ENCODE measurements around the gene TSC22D3. TPM values are rescaled to one million over a fixed set of nuclear protein-coding genes. Genes with fewer than 3 reads are reported as not detected.

The TSC22D3 gene
- total and polyA plus RNA-seq, 7 donors: 40.5 to 551 (median 272) TPM

- TF ChIP-seq EP300 (IDR thresholded peaks at IDR 0.05) (no peak), POLR2AphosphoS5 (IDR thresholded peaks at IDR 0.05) (peak in 1 of 4 donors; percentile 61), POLR2A (IDR thresholded peaks at IDR 0.05) (no peak), CTCF (IDR thresholded peaks at IDR 0.05) (no peak)
- intact Hi-C loops (cut with DNase I): no loop called here
- Histone ChIP-seq H3K36me3 (no peaks in the 10 kb centered on the region), H3K4me3 (no peak overlapping the region), H3K27ac (peak overlapping the region; percentile 65 to 77 (median 72)), H3K27me3 (no peaks in the 10 kb centered on the region), H3K9me3 (no peaks in the 10 kb centered on the region), H3K4me1 (peaks cover 0 to 39% (median 34%) of the 10 kb centered on the region in 4 donors)
- DNase-seq: no peak
- 18 to 60% methylated on average over 3 of the region's 3 CpGs for WGBS, 2 donors
These were observed 27.9 kb downstream of the TSC22D3 start for GRCh38 chrX:107747596-107748161.

GRCh38 chrX:107744868-107745267, 30.7 kb downstream of the TSC22D3 start:
- no peaks in the 10 kb centered on the region for H3K9me3 ChIP-seq
- WGBS, 2 donors: 93 to 96% methylated on average over 2 of the region's 2 CpGs
- TF ChIP-seq POLR2A (IDR thresholded peaks at IDR 0.05): no peak
- no peak for TF ChIP-seq POLR2AphosphoS5 (IDR thresholded peaks at IDR 0.05)
- no peak for TF ChIP-seq EP300 (IDR thresholded peaks at IDR 0.05)
- TF ChIP-seq CTCF (IDR thresholded peaks at IDR 0.05): no peak
- no peak overlapping the region for H3K4me3 ChIP-seq
- intact Hi-C loops (cut with DNase I): no loop called here
- no peaks in the 10 kb centered on the region for H3K27me3 ChIP-seq
- no peak for DNase-seq
- H3K4me1 ChIP-seq: peaks cover 0 to 58% (median 58%) of the 10 kb centered on the region in 4 donors
- no peak overlapping the region for H3K27ac ChIP-seq
- H3K36me3 ChIP-seq: no peaks in the 10 kb centered on the region

GRCh38 chrX:107743995-107744394, 31.6 kb downstream of the TSC22D3 start:
- H3K9me3 ChIP-seq: no peaks in the 10 kb centered on the region
- DNase-seq: no peak
- H3K4me3 ChIP-seq: no peak overlapping the region
- intact Hi-C loops (cut with DNase I): no loop called here
- peaks cover 0 to 66% (median 64%) of the 10 kb centered on the region in 4 donors for H3K4me1 ChIP-seq
- WGBS, 2 donors: 96 to 98% methylated on average over 7 of the region's 7 CpGs
- H3K27me3 ChIP-seq: no peaks in the 10 kb centered on the region
- H3K27ac ChIP-seq: peak overlapping the region; percentile 88 to 93 (median 91)
- TF ChIP-seq POLR2AphosphoS5 (IDR thresholded peaks at IDR 0.05) (no peak), EP300 (IDR thresholded peaks at IDR 0.05) (no peak), CTCF (IDR thresholded peaks at IDR 0.05) (no peak), POLR2A (IDR thresholded peaks at IDR 0.05) (no peak)
- H3K36me3 ChIP-seq: no peaks in the 10 kb centered on the region

- Histone ChIP-seq H3K4me1 (peaks cover 0 to 65% (median 61%) of the 10 kb centered on the region in 4 donors), H3K27ac (peak overlapping the region; percentile 88 to 93 (median 91)), H3K4me3 (peak overlapping the region in 3 of 4 donors; percentile 23 to 30 (median 26)), H3K9me3 (no peaks in the 10 kb centered on the region), H3K36me3 (no peaks in the 10 kb centered on the region), H3K27me3 (no peaks in the 10 kb centered on the region)
- intact Hi-C loops (cut with DNase I): no loop called here
- no peak for DNase-seq
- TF ChIP-seq POLR2A (IDR thresholded peaks at IDR 0.05): no peak
- no peak for TF ChIP-seq CTCF (IDR thresholded peaks at IDR 0.05)
- TF ChIP-seq POLR2AphosphoS5 (IDR thresholded peaks at IDR 0.05): no peak
- TF ChIP-seq EP300 (IDR thresholded peaks at IDR 0.05): no peak
- 12 to 49% methylated on average over 23 of the region's 23 CpGs for WGBS, 2 donors
These were observed 32.8 kb downstream of the TSC22D3 start for GRCh38 chrX:107742700-107743191.
